ENCODE results near the gene TJAP1.
"Not testable (repeated sequence)": the region's sequence is repeated elsewhere in the genome, so short reads cannot be mapped to it uniquely, and the experiment has no call there.

Gene TJAP1

GRCh38 chr6:43445576-43445975, 31.8 kb upstream of the TJAP1 start:
- H3K27ac Mint-ChIP-seq: no peak overlapping the region
- H3K36me3 Mint-ChIP-seq (ENCODE audit: low read depth): peaks cover 20% of the 10 kb centered on the region
- H3K4me1 Mint-ChIP-seq (ENCODE audit: low read depth): no peaks in the 10 kb centered on the region
- no peak overlapping the region for H3K4me3 Mint-ChIP-seq
- H3K27me3 Mint-ChIP-seq: no peaks in the 10 kb centered on the region
- H3K9me3 Mint-ChIP-seq: no peaks in the 10 kb centered on the region

DNA sequence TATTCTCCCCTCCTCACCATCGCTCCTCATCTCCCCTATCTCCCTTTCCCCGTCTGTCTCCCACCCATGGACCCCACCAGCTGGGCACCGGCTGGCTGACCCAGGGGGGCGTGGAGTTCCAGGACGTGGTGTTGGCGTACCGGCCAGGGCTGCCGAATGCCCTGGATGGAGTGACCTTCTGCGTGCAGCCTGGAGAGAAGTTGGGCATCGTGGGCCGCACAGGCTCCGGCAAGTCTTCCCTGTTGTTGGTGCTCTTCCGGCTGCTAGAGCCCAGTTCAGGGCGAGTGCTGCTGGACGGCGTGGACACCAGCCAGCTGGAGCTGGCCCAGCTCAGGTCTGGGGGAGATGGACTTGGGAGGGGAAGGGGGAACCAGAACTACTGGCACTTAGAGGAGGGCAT, 29.8 kb upstream of the TJAP1 start:
- Mint-ChIP-seq H3K27ac (no peak overlapping the region), H3K4me1 (ENCODE audit: low read depth) (no peaks in the 10 kb centered on the region), H3K4me3 (no peak overlapping the region), H3K36me3 (ENCODE audit: low read depth) (peaks cover 20% of the 10 kb centered on the region), H3K27me3 (no peaks in the 10 kb centered on the region), H3K9me3 (no peaks in the 10 kb centered on the region)

- no peak overlapping the region for H3K27ac Mint-ChIP-seq
- H3K27me3 Mint-ChIP-seq: no peaks in the 10 kb centered on the region
Observed at GRCh38 chr6:43448916-43449315, 28.5 kb upstream of the TJAP1 start.

GRCh38 chr6:43450699-43451131, 26.7 kb upstream of the TJAP1 start:
- Mint-ChIP-seq H3K27me3 (peaks cover 2% of the 10 kb centered on the region), H3K4me3 (no peak overlapping the region), H3K27ac (no peak overlapping the region), H3K36me3 (ENCODE audit: low read depth) (peaks cover 22% of the 10 kb centered on the region), H3K4me1 (ENCODE audit: low read depth) (peaks cover 11% of the 10 kb centered on the region), H3K9me3 (no peaks in the 10 kb centered on the region)

More at GRCh38 chr6:43448916-43449315, 28.5 kb upstream of the TJAP1 start:
- Mint-ChIP-seq H3K4me1 (ENCODE audit: low read depth) (no peaks in the 10 kb centered on the region), H3K36me3 (ENCODE audit: low read depth) (peaks cover 24% of the 10 kb centered on the region), H3K9me3 (no peaks in the 10 kb centered on the region), H3K4me3 (no peak overlapping the region)

DNA sequence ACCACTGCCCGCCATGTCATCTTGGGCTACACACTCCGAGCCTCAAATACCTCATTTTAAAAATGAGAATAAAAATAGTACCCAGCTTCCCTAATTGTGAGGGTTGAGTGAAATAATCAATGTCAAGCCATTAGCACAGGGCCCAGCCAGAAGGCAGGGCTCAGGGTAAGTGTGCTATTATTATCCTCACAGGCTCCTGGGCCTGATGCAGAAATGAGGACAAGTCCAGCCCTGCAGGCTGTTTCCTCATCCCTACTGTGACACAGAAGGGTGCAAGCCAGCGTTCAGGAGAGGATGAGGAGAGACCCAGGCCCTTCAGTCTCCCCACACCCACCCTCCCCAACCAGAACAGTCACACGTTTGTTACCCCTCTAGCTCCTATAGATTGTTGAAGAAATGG, 26.0 kb upstream of the TJAP1 start:
- H3K36me3 Mint-ChIP-seq (ENCODE audit: low read depth): peaks cover 22% of the 10 kb centered on the region
- no peak overlapping the region for H3K4me3 Mint-ChIP-seq
- H3K4me1 Mint-ChIP-seq (ENCODE audit: low read depth): peaks cover 16% of the 10 kb centered on the region
- H3K27me3 Mint-ChIP-seq: peaks cover 7% of the 10 kb centered on the region
- no peak overlapping the region for H3K27ac Mint-ChIP-seq
- H3K9me3 Mint-ChIP-seq: no peaks in the 10 kb centered on the region

DNA sequence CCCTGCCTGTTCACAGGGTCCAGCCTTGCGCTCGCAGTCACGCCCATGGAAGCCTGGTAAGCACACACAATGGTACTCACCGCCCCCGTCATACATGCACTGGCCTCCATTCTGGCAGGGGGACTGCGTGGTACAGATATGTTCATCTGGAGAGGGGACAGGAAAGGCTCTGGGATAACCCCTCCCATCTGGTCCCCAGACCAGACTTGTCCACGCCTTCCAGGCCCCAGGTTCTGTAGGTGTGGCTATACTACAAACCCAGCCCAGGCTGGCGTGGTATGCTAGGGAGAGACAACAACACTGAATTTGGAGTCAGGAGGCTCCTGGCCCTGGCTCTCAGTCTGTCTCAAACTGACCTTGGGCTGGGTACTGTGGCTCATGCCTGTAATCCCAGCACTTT, 25.4 kb upstream of the TJAP1 start:
- Mint-ChIP-seq H3K9me3 (no peaks in the 10 kb centered on the region), H3K36me3 (ENCODE audit: low read depth) (peaks cover 22% of the 10 kb centered on the region), H3K4me3 (no peak overlapping the region), H3K27ac (no peak overlapping the region), H3K27me3 (peaks cover 13% of the 10 kb centered on the region), H3K4me1 (ENCODE audit: low read depth) (peaks cover 19% of the 10 kb centered on the region)

DNA sequence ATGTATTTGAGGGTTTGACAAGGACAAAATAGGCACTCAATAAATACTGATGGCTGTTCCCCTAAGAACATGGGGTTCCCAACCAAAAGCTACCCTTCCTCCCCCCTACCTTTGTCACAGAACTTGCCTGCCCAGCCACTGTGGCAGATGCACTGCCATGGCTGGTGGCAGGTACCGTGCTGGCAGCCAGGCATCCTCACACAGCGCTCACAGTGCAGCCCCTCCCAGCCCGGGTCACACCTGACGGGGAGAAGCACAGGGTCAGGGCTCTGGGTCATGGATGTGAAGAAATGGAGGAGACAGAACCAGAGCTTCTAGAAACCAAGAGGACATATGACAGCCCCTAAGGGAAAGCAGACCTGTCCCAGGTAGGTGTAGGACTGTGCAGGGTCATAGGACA, 24.5 kb upstream of the TJAP1 start:
- Mint-ChIP-seq H3K27me3 (peaks cover 14% of the 10 kb centered on the region), H3K4me3 (no peak overlapping the region), H3K27ac (no peak overlapping the region), H3K9me3 (no peaks in the 10 kb centered on the region), H3K4me1 (ENCODE audit: low read depth) (peaks cover 21% of the 10 kb centered on the region), H3K36me3 (ENCODE audit: low read depth) (peaks cover 14% of the 10 kb centered on the region)

DNA sequence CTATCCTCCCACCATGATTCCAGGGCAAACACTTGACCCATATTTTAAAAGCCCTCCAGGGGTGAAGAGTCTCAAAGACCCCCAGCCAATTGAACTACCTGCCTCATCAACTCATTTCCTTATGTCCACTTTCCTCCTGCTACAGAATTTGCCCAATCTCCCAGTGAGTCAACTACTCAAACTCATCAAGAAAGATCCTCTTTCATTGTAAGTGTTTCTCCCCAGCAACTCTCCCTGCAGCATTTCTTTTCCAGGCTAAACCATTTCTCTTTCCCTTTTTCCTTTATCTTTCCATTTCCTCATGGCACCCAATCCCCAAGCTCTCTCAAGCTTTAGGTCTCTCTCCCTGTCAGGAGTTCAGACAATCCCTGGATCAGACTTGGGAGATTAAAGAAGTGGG, 23.5 kb upstream of the TJAP1 start:
- H3K9me3 Mint-ChIP-seq: no peaks in the 10 kb centered on the region
- no peak overlapping the region for H3K27ac Mint-ChIP-seq
- peaks cover 13% of the 10 kb centered on the region for H3K36me3 Mint-ChIP-seq (ENCODE audit: low read depth)
- no peak overlapping the region for H3K4me3 Mint-ChIP-seq
- H3K27me3 Mint-ChIP-seq: peaks cover 14% of the 10 kb centered on the region
- H3K4me1 Mint-ChIP-seq (ENCODE audit: low read depth): peaks cover 21% of the 10 kb centered on the region

DNA sequence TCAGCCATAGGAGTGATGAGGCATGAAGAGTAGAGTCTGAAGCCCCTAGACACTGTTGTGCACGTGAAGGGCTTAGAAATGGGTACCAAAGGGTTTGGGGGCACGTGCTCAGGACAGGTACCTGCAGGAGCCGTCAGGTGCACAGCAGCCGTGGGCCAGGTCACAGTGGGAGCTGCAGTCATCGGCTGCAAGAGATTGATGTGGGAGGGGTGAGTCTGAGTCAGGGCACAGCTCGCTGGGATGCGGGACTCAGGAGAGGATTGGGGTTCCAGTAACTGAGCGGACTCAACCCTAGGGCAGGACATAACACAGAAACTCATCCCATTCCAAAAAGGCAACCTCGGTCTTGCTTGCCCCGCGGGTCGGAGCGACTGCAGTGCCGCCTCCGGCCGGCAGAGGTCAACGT, 23.1 kb upstream of the TJAP1 start:
- Mint-ChIP-seq H3K4me3 (peak overlapping the region; percentile 70), H3K27ac (no peak overlapping the region), H3K4me1 (ENCODE audit: low read depth) (peaks cover 21% of the 10 kb centered on the region)

GRCh38 chr6:43454696-43455530, 22.5 kb upstream of the TJAP1 start:
- peaks cover 13% of the 10 kb centered on the region for H3K36me3 Mint-ChIP-seq (ENCODE audit: low read depth)
- peaks cover 21% of the 10 kb centered on the region for H3K4me1 Mint-ChIP-seq (ENCODE audit: low read depth)
- peak overlapping the region; percentile 70 for H3K4me3 Mint-ChIP-seq
- H3K9me3 Mint-ChIP-seq: no peaks in the 10 kb centered on the region
- H3K27me3 Mint-ChIP-seq: peaks cover 14% of the 10 kb centered on the region
- no peak overlapping the region for H3K27ac Mint-ChIP-seq

More for the DNA sequence above, 23.1 kb upstream of the TJAP1 start:
- H3K27me3 Mint-ChIP-seq: peaks cover 14% of the 10 kb centered on the region
- peaks cover 13% of the 10 kb centered on the region for H3K36me3 Mint-ChIP-seq (ENCODE audit: low read depth)
- H3K9me3 Mint-ChIP-seq: no peaks in the 10 kb centered on the region

DNA sequence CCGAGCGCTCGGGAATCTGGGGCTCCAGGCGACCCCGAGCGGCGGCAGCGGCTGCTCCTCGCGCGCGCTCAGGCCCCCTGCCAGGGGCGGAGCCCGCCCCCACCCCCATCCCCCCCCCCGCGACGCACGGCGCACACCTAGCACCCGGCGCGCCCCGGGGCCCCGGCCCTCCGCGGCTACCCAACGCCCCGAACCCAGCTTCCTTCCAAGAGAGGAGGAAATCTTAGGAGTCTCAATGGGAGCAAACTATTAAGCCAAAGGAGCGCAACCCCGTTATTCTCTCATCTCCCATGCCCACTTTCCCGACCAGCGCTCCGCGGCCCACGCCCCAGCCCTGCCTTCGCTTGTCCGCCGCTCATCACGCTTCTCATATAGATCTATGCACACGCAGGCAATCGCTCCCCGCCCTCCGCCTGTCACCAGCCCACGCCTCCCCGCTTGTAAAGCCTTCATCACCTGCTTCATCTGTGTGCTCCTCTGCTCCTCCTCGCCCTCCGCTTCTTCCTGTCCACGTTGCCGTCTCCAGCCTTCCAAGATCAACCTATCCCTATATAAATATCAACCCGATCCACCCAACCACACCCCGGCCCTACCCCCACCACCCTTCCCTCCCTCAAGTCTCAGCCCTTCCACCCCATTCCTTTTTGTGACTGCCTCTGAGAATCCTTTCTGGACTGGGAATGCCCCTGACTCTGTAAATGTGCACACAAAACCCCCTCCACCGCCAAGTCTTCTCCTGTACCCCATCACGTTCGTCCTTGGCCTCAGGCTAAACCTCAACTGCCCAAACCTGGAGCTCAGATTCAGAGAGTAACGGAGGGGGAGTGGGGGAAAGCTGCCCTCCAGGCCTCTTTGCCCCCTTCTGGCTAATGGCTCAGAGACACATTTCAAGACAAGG, 21.6 kb upstream of the TJAP1 start, which contains the start of gene DLK2:
TSS of gene DLK2 (minus strand) at position 18 of the 898 bp plus-strand sequence. CDS start 723 bp downstream, outside the sequence.
- H3K4me3 Mint-ChIP-seq: peak within 1 kb of the TSS; percentile 81
- H3K27me3 Mint-ChIP-seq: peaks cover 14% of the 10 kb centered on the region
- peaks cover 13% of the 10 kb centered on the region for H3K36me3 Mint-ChIP-seq (ENCODE audit: low read depth)
- H3K9me3 Mint-ChIP-seq: no peaks in the 10 kb centered on the region
- peak within 1 kb of the TSS; percentile 69 for H3K27ac Mint-ChIP-seq
- peaks cover 21% of the 10 kb centered on the region for H3K4me1 Mint-ChIP-seq (ENCODE audit: low read depth)

GRCh38 chr6:43457643-43458042, 19.7 kb upstream of the TJAP1 start:
- H3K27me3 Mint-ChIP-seq: peaks cover 21% of the 10 kb centered on the region
- peaks cover 21% of the 10 kb centered on the region for H3K4me1 Mint-ChIP-seq (ENCODE audit: low read depth)
- H3K9me3 Mint-ChIP-seq: no peaks in the 10 kb centered on the region
- H3K27ac Mint-ChIP-seq: no peak overlapping the region
- peaks cover 8% of the 10 kb centered on the region for H3K36me3 Mint-ChIP-seq (ENCODE audit: low read depth)
- no peak overlapping the region for H3K4me3 Mint-ChIP-seq

DNA sequence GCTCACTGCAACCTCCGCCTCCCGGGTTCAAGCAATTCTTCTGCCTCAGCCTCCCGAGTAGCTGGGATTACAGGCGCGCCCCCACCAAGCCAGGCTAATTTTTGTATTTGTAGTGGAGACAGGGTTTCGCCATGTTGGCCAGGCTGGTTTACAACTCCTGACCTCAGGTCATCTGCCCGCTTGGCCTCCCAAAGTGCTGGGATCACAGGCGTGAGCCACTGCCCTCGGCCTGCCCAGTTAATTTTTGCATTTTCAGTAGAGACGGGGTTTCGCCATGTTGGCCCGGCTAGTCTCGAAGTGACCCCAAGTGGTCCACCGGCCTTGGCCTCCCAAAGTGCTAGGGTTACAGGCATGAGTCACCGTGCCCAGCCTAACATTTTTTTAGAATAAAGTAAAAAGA, 19.2 kb upstream of the TJAP1 start:
- not testable (repeated sequence) for H3K36me3 Mint-ChIP-seq (ENCODE audit: low read depth); H3K27ac Mint-ChIP-seq; H3K4me3 Mint-ChIP-seq; H3K9me3 Mint-ChIP-seq
- Mint-ChIP-seq H3K27me3 (peaks cover 25% of the 10 kb centered on the region), H3K4me1 (ENCODE audit: low read depth) (peaks cover 21% of the 10 kb centered on the region)

DNA sequence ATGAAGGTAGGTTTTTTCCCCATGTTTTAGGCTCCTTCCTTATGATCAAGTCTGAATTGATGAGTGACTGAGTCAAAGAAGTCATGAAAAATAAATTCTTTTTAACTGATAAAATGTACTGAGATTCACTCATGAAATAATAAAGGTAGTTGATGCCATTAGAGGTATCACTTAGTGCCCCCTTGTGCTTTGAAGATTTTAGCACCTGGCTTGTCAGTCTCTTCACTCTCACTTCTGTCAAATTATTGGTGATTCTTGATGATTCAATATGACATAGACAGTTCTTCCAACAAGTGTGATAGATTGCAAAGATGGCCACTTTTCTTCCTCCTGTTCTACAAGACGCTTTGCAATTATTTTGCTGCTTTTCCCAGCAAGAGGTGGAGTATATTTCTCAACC, 17.8 kb upstream of the TJAP1 start:
- Mint-ChIP-seq H3K4me3 (no peak overlapping the region), H3K36me3 (ENCODE audit: low read depth) (no peaks in the 10 kb centered on the region), H3K27me3 (peaks cover 27% of the 10 kb centered on the region), H3K27ac (no peak overlapping the region), H3K4me1 (ENCODE audit: low read depth) (peaks cover 16% of the 10 kb centered on the region), H3K9me3 (no peaks in the 10 kb centered on the region)

GRCh38 chr6:43460032-43460431, 17.3 kb upstream of the TJAP1 start:
- Mint-ChIP-seq H3K27me3 (peaks cover 27% of the 10 kb centered on the region), H3K4me3 (no peak overlapping the region), H3K36me3 (ENCODE audit: low read depth) (no peaks in the 10 kb centered on the region), H3K9me3 (no peaks in the 10 kb centered on the region), H3K4me1 (ENCODE audit: low read depth) (peaks cover 11% of the 10 kb centered on the region), H3K27ac (no peak overlapping the region)
